HFFc6 (cell line): Measurements from ENCODE around the gene ACSBG1. TPM values are rescaled to one million over a fixed set of nuclear protein-coding genes. Genes with fewer than 3 reads are reported as not detected.

ENCODE experiments used
- DNase-seq: peaks from one replicate; pipeline ENCODE4 v3.0.0-alpha.2; 2018
- H3K27ac Mint-ChIP-seq: 2 replicates; pipeline ENCODE4 v1.8.0; 2020; ENCODE audit warnings: mild to moderate bottlenecking, mixed read lengths
- H3K27me3 Mint-ChIP-seq: 2 replicates; pipeline ENCODE4 v1.8.0; 2021; ENCODE audit warnings: mild to moderate bottlenecking, moderate library complexity, mixed read lengths; ENCODE audit not compliant: insufficient read depth
- H3K36me3 Mint-ChIP-seq: 2 replicates; pipeline ENCODE4 v1.8.0; 2021; ENCODE audit warnings: low read depth, mixed read lengths
- H3K4me1 Mint-ChIP-seq: 2 replicates; pipeline ENCODE4 v1.8.0; 2020; ENCODE audit warnings: low read depth, mixed read lengths
- H3K4me3 Mint-ChIP-seq: 2 replicates; pipeline ENCODE4 v1.8.0; 2020; ENCODE audit warnings: mild to moderate bottlenecking, moderate library complexity, mixed read lengths
- H3K9me3 Mint-ChIP-seq: 2 replicates; pipeline ENCODE4 v1.8.0; 2020; ENCODE audit warnings: mild to moderate bottlenecking, mixed read lengths
- CTCF ChIP-seq: fragments of 200-600 bp; sonication (generic); IDR thresholded peaks from 2 replicates; pipeline ENCODE4 v1.5.0; 2021; ENCODE audit warnings: antibody characterized with exemption, mild to moderate bottlenecking
- total RNA-seq, 6 experiments: library from RNA; stranded (reverse); fragmentation: NEBNext Ultra II Directional; extraction: Animal tissue kit (Norgen Biotek cat#: 25700); gene quantifications; 2 replicates in 1 of 6; 3 replicates in 5 of 6; pipeline ENCODE4 v1.2.3, GENCODE V29; 2021

ACSBG1 gene
- total RNA-seq, 6 experiments from 2014 or later, result not detected

- H3K27ac Mint-ChIP-seq, result no peak overlapping the region
- no peak for DNase-seq
Observed at GRCh38 chr15:78204351-78205309, 29.7 kb downstream of the ACSBG1 start.

GRCh38 chr15:78203346-78204225 is 30.8 kb downstream of the ACSBG1 start:
- Mint-ChIP-seq H3K4me3 (no peak overlapping the region), H3K27ac (no peak overlapping the region), H3K27me3 (peaks cover 30% of the 10 kb centered on the region), H3K36me3 (no peaks in the 10 kb centered on the region), H3K4me1 (peaks cover 18% of the 10 kb centered on the region), H3K9me3 (no peaks in the 10 kb centered on the region)
- no peak for DNase-seq
- TF ChIP-seq CTCF, result no peak

More at GRCh38 chr15:78204351-78205309, 29.7 kb downstream of the ACSBG1 start:
- peaks cover 30% of the 10 kb centered on the region for H3K27me3 Mint-ChIP-seq
- H3K36me3 Mint-ChIP-seq, result no peaks in the 10 kb centered on the region
- no peaks in the 10 kb centered on the region for H3K9me3 Mint-ChIP-seq
- H3K4me1 Mint-ChIP-seq, result peaks cover 19% of the 10 kb centered on the region
- no peak for TF ChIP-seq CTCF
- no peak overlapping the region for H3K4me3 Mint-ChIP-seq

GRCh38 chr15:78201281-78202190 is 32.8 kb downstream of the ACSBG1 start:
- Mint-ChIP-seq H3K27ac (no peak overlapping the region), H3K9me3 (no peaks in the 10 kb centered on the region)
- no peak for DNase-seq

GRCh38 chr15:78200276-78200930 is 34.0 kb downstream of the ACSBG1 start:
- no peaks in the 10 kb centered on the region for H3K36me3 Mint-ChIP-seq
- H3K27me3 Mint-ChIP-seq, result peaks cover 48% of the 10 kb centered on the region
- no peak for DNase-seq
- H3K9me3 Mint-ChIP-seq, result no peaks in the 10 kb centered on the region
- H3K27ac Mint-ChIP-seq, result no peak overlapping the region
- no peak overlapping the region for H3K4me3 Mint-ChIP-seq
- H3K4me1 Mint-ChIP-seq, result no peaks in the 10 kb centered on the region
- no peak for TF ChIP-seq CTCF

More at GRCh38 chr15:78201281-78202190, 32.8 kb downstream of the ACSBG1 start:
- peaks cover 39% of the 10 kb centered on the region for H3K27me3 Mint-ChIP-seq
- H3K36me3 Mint-ChIP-seq, result no peaks in the 10 kb centered on the region
- TF ChIP-seq CTCF, result no peak
- no peak overlapping the region for H3K4me3 Mint-ChIP-seq
- peaks cover 5% of the 10 kb centered on the region for H3K4me1 Mint-ChIP-seq
